ENCODE data around the gene GLYAT.

Gene GLYAT

GRCh38 chr11:58731819-58732218, at the start of gene GLYAT:
Gene GLYAT (minus strand): TSS chr11:58731943. CDS start chr11:58724496, 7,447 bp downstream.
- no peaks in the 10 kb centered on the region for H3K36me3 ChIP-seq (ENCODE audit: control insufficient read depth in 1 of 2, insufficient read depth in 2 of 2, low read length in 2 of 2)
- H3K9me3 ChIP-seq (ENCODE audit: control insufficient read depth in 1 of 2, low read length in 2 of 2): no peaks in the 10 kb centered on the region
- H3K4me1 ChIP-seq (ENCODE audit: control insufficient read depth in 1 of 2, insufficient read depth in 2 of 2, low read length in 2 of 2): no peaks in the 10 kb centered on the region
- no peak within 1 kb of the TSS for H3K4me3 ChIP-seq (ENCODE audit: low read depth in 1 of 2, low read length in 2 of 2)
- H3K27me3 ChIP-seq (ENCODE audit: low read depth, low read length): no peaks in the 10 kb centered on the region
- H3K27ac ChIP-seq (ENCODE audit: low read length): no peak within 1 kb of the TSS

- no peak overlapping the region for H3K4me3 ChIP-seq (ENCODE audit: low read depth in 1 of 2, low read length in 2 of 2)
- no peaks in the 10 kb centered on the region for H3K36me3 ChIP-seq (ENCODE audit: control insufficient read depth in 1 of 2, insufficient read depth in 2 of 2, low read length in 2 of 2)
- no peaks in the 10 kb centered on the region for H3K4me1 ChIP-seq (ENCODE audit: control insufficient read depth in 1 of 2, insufficient read depth in 2 of 2, low read length in 2 of 2)
- H3K27me3 ChIP-seq (ENCODE audit: low read depth, low read length): no peaks in the 10 kb centered on the region
- H3K9me3 ChIP-seq (ENCODE audit: control insufficient read depth in 1 of 2, low read length in 2 of 2): no peaks in the 10 kb centered on the region
- H3K27ac ChIP-seq (ENCODE audit: low read length): no peak overlapping the region
Measured at GRCh38 chr11:58781345-58781744, 49.6 kb upstream of the GLYAT start.

- Histone ChIP-seq H3K9me3 (ENCODE audit: control insufficient read depth in 1 of 2, low read length in 2 of 2) (no peaks in the 10 kb centered on the region), H3K27ac (ENCODE audit: low read length) (no peak overlapping the region), H3K4me1 (ENCODE audit: control insufficient read depth in 1 of 2, insufficient read depth in 2 of 2, low read length in 2 of 2) (no peaks in the 10 kb centered on the region), H3K27me3 (ENCODE audit: low read depth, low read length) (no peaks in the 10 kb centered on the region), H3K4me3 (ENCODE audit: low read depth in 1 of 2, low read length in 2 of 2) (no peak overlapping the region), H3K36me3 (ENCODE audit: control insufficient read depth in 1 of 2, insufficient read depth in 2 of 2, low read length in 2 of 2) (no peaks in the 10 kb centered on the region)
Measured at GRCh38 chr11:58780578-58780977, 48.8 kb upstream of the GLYAT start.

GRCh38 chr11:58776891-58777710, 45.4 kb upstream of the GLYAT start:
- no peak overlapping the region for H3K27ac ChIP-seq (ENCODE audit: low read length)
- H3K27me3 ChIP-seq (ENCODE audit: low read depth, low read length): no peaks in the 10 kb centered on the region
- H3K4me1 ChIP-seq (ENCODE audit: control insufficient read depth in 1 of 2, insufficient read depth in 2 of 2, low read length in 2 of 2): no peaks in the 10 kb centered on the region
- no peaks in the 10 kb centered on the region for H3K36me3 ChIP-seq (ENCODE audit: control insufficient read depth in 1 of 2, insufficient read depth in 2 of 2, low read length in 2 of 2)
- H3K9me3 ChIP-seq (ENCODE audit: control insufficient read depth in 1 of 2, low read length in 2 of 2): no peaks in the 10 kb centered on the region
- no peak overlapping the region for H3K4me3 ChIP-seq (ENCODE audit: low read depth in 1 of 2, low read length in 2 of 2)

GRCh38 chr11:58775066-58775708, 43.4 kb upstream of the GLYAT start:
- H3K27me3 ChIP-seq (ENCODE audit: low read depth, low read length): no peaks in the 10 kb centered on the region
- no peaks in the 10 kb centered on the region for H3K36me3 ChIP-seq (ENCODE audit: control insufficient read depth in 1 of 2, insufficient read depth in 2 of 2, low read length in 2 of 2)
- H3K4me3 ChIP-seq (ENCODE audit: low read depth in 1 of 2, low read length in 2 of 2): no peak overlapping the region
- H3K27ac ChIP-seq (ENCODE audit: low read length): no peak overlapping the region
- H3K9me3 ChIP-seq (ENCODE audit: control insufficient read depth in 1 of 2, low read length in 2 of 2): no peaks in the 10 kb centered on the region
- no peaks in the 10 kb centered on the region for H3K4me1 ChIP-seq (ENCODE audit: control insufficient read depth in 1 of 2, insufficient read depth in 2 of 2, low read length in 2 of 2)

- no peak overlapping the region for H3K4me3 ChIP-seq (ENCODE audit: low read depth in 1 of 2, low read length in 2 of 2)
- H3K4me1 ChIP-seq (ENCODE audit: control insufficient read depth in 1 of 2, insufficient read depth in 2 of 2, low read length in 2 of 2): no peaks in the 10 kb centered on the region
- H3K9me3 ChIP-seq (ENCODE audit: control insufficient read depth in 1 of 2, low read length in 2 of 2): no peaks in the 10 kb centered on the region
- no peaks in the 10 kb centered on the region for H3K36me3 ChIP-seq (ENCODE audit: control insufficient read depth in 1 of 2, insufficient read depth in 2 of 2, low read length in 2 of 2)
- H3K27ac ChIP-seq (ENCODE audit: low read length): no peak overlapping the region
- H3K27me3 ChIP-seq (ENCODE audit: low read depth, low read length): no peaks in the 10 kb centered on the region
Measured at GRCh38 chr11:58774164-58774593, 42.4 kb upstream of the GLYAT start.

- H3K36me3 ChIP-seq (ENCODE audit: control insufficient read depth in 1 of 2, insufficient read depth in 2 of 2, low read length in 2 of 2): no peaks in the 10 kb centered on the region
- H3K4me3 ChIP-seq (ENCODE audit: low read depth in 1 of 2, low read length in 2 of 2): no peak overlapping the region
- no peak overlapping the region for H3K27ac ChIP-seq (ENCODE audit: low read length)
- no peaks in the 10 kb centered on the region for H3K9me3 ChIP-seq (ENCODE audit: control insufficient read depth in 1 of 2, low read length in 2 of 2)
- no peaks in the 10 kb centered on the region for H3K27me3 ChIP-seq (ENCODE audit: low read depth, low read length)
- H3K4me1 ChIP-seq (ENCODE audit: control insufficient read depth in 1 of 2, insufficient read depth in 2 of 2, low read length in 2 of 2): no peaks in the 10 kb centered on the region
Measured at GRCh38 chr11:58773337-58773736, 41.6 kb upstream of the GLYAT start.

- H3K4me1 ChIP-seq (ENCODE audit: control insufficient read depth in 1 of 2, insufficient read depth in 2 of 2, low read length in 2 of 2): no peaks in the 10 kb centered on the region
- H3K36me3 ChIP-seq (ENCODE audit: control insufficient read depth in 1 of 2, insufficient read depth in 2 of 2, low read length in 2 of 2): no peaks in the 10 kb centered on the region
- H3K9me3 ChIP-seq (ENCODE audit: control insufficient read depth in 1 of 2, low read length in 2 of 2): no peaks in the 10 kb centered on the region
- no peaks in the 10 kb centered on the region for H3K27me3 ChIP-seq (ENCODE audit: low read depth, low read length)
- no peak overlapping the region for H3K27ac ChIP-seq (ENCODE audit: low read length)
- H3K4me3 ChIP-seq (ENCODE audit: low read depth in 1 of 2, low read length in 2 of 2): no peak overlapping the region
Measured at GRCh38 chr11:58772329-58773285, 40.9 kb upstream of the GLYAT start.

GRCh38 chr11:58771458-58771855, 39.7 kb upstream of the GLYAT start:
- no peaks in the 10 kb centered on the region for H3K27me3 ChIP-seq (ENCODE audit: low read depth, low read length)
- H3K4me1 ChIP-seq (ENCODE audit: control insufficient read depth in 1 of 2, insufficient read depth in 2 of 2, low read length in 2 of 2): no peaks in the 10 kb centered on the region
- no peaks in the 10 kb centered on the region for H3K9me3 ChIP-seq (ENCODE audit: control insufficient read depth in 1 of 2, low read length in 2 of 2)
- no peak overlapping the region for H3K4me3 ChIP-seq (ENCODE audit: low read depth in 1 of 2, low read length in 2 of 2)
- H3K27ac ChIP-seq (ENCODE audit: low read length): no peak overlapping the region
- no peaks in the 10 kb centered on the region for H3K36me3 ChIP-seq (ENCODE audit: control insufficient read depth in 1 of 2, insufficient read depth in 2 of 2, low read length in 2 of 2)

- Histone ChIP-seq H3K27me3 (ENCODE audit: low read depth, low read length) (no peaks in the 10 kb centered on the region), H3K4me3 (ENCODE audit: low read depth in 1 of 2, low read length in 2 of 2) (no peak overlapping the region), H3K36me3 (ENCODE audit: control insufficient read depth in 1 of 2, insufficient read depth in 2 of 2, low read length in 2 of 2) (no peaks in the 10 kb centered on the region), H3K27ac (ENCODE audit: low read length) (no peak overlapping the region), H3K9me3 (ENCODE audit: control insufficient read depth in 1 of 2, low read length in 2 of 2) (no peaks in the 10 kb centered on the region), H3K4me1 (ENCODE audit: control insufficient read depth in 1 of 2, insufficient read depth in 2 of 2, low read length in 2 of 2) (no peaks in the 10 kb centered on the region)
Measured at GRCh38 chr11:58770627-58771457, 39.1 kb upstream of the GLYAT start.

Measured in muscle layer of duodenum (tissue), 2 donors.